Germinal center (tissue), 1 donor: ENCODE data around the gene RBM20.
"Not testable (repeated sequence)": the region's sequence is repeated elsewhere in the genome, so short reads cannot be mapped to it uniquely, and the experiment has no call there.

Experiments used
- DNase-seq: peaks from one replicate; pipeline ENCODE4 v3.0.0; 2012; ENCODE audit warnings: mixed read lengths, low spot score

RBM20 gene

GRCh38 chr10:110704906-110705476 is 60.9 kb downstream of the RBM20 start:
- no peak for DNase-seq

- not testable (repeated sequence) for DNase-seq
Observed at GRCh38 chr10:110705596-110705995, 61.5 kb downstream of the RBM20 start.

- DNase-seq: no peak
Observed at GRCh38 chr10:110706690-110707098, 62.6 kb downstream of the RBM20 start.

- no peak for DNase-seq
Observed at GRCh38 chr10:110708776-110709443, 64.8 kb downstream of the RBM20 start.

GRCh38 chr10:110709444-110709828 is 65.3 kb downstream of the RBM20 start:
- no peak for DNase-seq

- no peak for DNase-seq
Observed at GRCh38 chr10:110709964-110710587, 65.9 kb downstream of the RBM20 start.

GRCh38 chr10:110710621-110711020 is 66.5 kb downstream of the RBM20 start:
- no peak for DNase-seq

GRCh38 chr10:110711382-110711781 is 67.2 kb downstream of the RBM20 start:
- no peak for DNase-seq

GRCh38 chr10:110714356-110714755 is 70.2 kb downstream of the RBM20 start:
- no peak for DNase-seq

GRCh38 chr10:110717781-110718589 is 73.8 kb downstream of the RBM20 start:
- DNase-seq: no peak

GRCh38 chr10:110721406-110722038 is 77.4 kb downstream of the RBM20 start:
- no peak for DNase-seq

- peak; percentile 34 for DNase-seq
Observed at GRCh38 chr10:110723224-110723891, 79.2 kb downstream of the RBM20 start.

GRCh38 chr10:110724116-110724921 is 80.2 kb downstream of the RBM20 start:
- peak; percentile 28 for DNase-seq

GRCh38 chr10:110724937-110725336 is 80.8 kb downstream of the RBM20 start:
- no peak for DNase-seq

- DNase-seq: no peak
Observed at GRCh38 chr10:110725801-110726630, 81.9 kb downstream of the RBM20 start.

GRCh38 chr10:110727785-110728184 is 83.6 kb downstream of the RBM20 start:
- not testable (repeated sequence) for DNase-seq

- DNase-seq: no peak
Observed at GRCh38 chr10:110730345-110731050, 86.4 kb downstream of the RBM20 start.

- DNase-seq: no peak
Observed at GRCh38 chr10:110733218-110733952, 89.2 kb downstream of the RBM20 start.
